Naive B cell (primary cell): ENCODE data around the gene LHFPL4. TPM values are rescaled to one million over a fixed set of nuclear protein-coding genes. Genes with fewer than 3 reads are reported as not detected.
"Not testable (repeated sequence)": the region's sequence is repeated elsewhere in the genome, so short reads cannot be mapped to it uniquely, and the experiment has no call there.

Source experiments
- ATAC-seq, 2 donors: fragments of 150-1000 bp; cut with Tn5 transposase; 2 replicates each; pipeline ENCODE4 v1.10.0; 2021; ENCODE audit warnings: low read depth in 2 of 2, mild to moderate bottlenecking in 2 of 2, moderate library complexity in 2 of 2
- DNase-seq: peaks from one replicate; pipeline ENCODE4 v3.0.0; 2022
- H3K27ac Mint-ChIP-seq, 6 donors: one replicate each; pipeline ENCODE4 v1.8.0; 2020 to 2022; ENCODE audit warnings: mild to moderate bottlenecking in 6 of 6, mixed read lengths in 6 of 6, moderate library complexity in 5 of 6, inconsistent platforms in 2 of 6
- H3K27me3 Mint-ChIP-seq, 3 donors: one replicate each; pipeline ENCODE4 v1.8.0; 2021 to 2022; ENCODE audit warnings: mixed read lengths in 3 of 3, mild to moderate bottlenecking in 1 of 3
- H3K36me3 Mint-ChIP-seq, 2 donors: one replicate each; pipeline ENCODE4 v1.8.0; 2020 to 2022; ENCODE audit warnings: mixed read lengths in 2 of 2, inconsistent platforms in 1 of 2, mild to moderate bottlenecking in 1 of 2
- H3K4me1 Mint-ChIP-seq, 3 donors: one replicate each; pipeline ENCODE4 v1.8.0; 2020 to 2022; ENCODE audit warnings: mixed read lengths in 3 of 3, inconsistent platforms in 1 of 3, mild to moderate bottlenecking in 1 of 3, moderate library complexity in 1 of 3
- H3K4me3 Mint-ChIP-seq, 8 donors: one replicate each; pipeline ENCODE4 v1.8.0; 2020 to 2022; ENCODE audit warnings: mild to moderate bottlenecking in 8 of 8, mixed read lengths in 8 of 8, moderate library complexity in 8 of 8, inconsistent platforms in 2 of 8
- H3K9me3 Mint-ChIP-seq, 7 donors: one replicate each; pipeline ENCODE4 v1.8.0; 2020 to 2022; ENCODE audit warnings: mixed read lengths in 7 of 7, mild to moderate bottlenecking in 5 of 7, inconsistent platforms in 2 of 7, moderate library complexity in 1 of 7
- polyA plus RNA-seq, 6 donors: library from polyadenylated mRNA; unstranded; fragments of 300-500 nt; fragmentation: Illumina TruSeq; gene quantifications; one replicate each; pipeline ENCODE4 v1.2.3, GENCODE V29; 2021; ENCODE audit warnings: low read depth in 6 of 6

Gene LHFPL4
- polyA plus RNA-seq: under 1 TPM in 4 of 6 donors, not detected in 2; 0.06 to 0.30 (median 0.21) TPM

- Mint-ChIP-seq H3K27ac (peak within 1 kb of the TSS in 1 of 6 donors; percentile 38), H3K36me3 (peaks cover 5 to 18% of the 10 kb centered on the region in 2 donors), H3K4me3 (peak within 1 kb of the TSS in 3 of 8 donors; percentile 49 to 59 (median 51)), H3K4me1 (peaks cover 12 to 16% (median 16%) of the 10 kb centered on the region in 3 donors), H3K9me3 (peaks cover 0 to 9% (median 3%) of the 10 kb centered on the region in 7 donors), H3K27me3 (peaks cover 41 to 71% (median 66%) of the 10 kb centered on the region in 3 donors)
- DNase-seq: no peak
- no peak for ATAC-seq
Measured at GRCh38 chr3:9553021-9553947, at the start of gene LHFPL4. Gene LHFPL4, minus strand, starts transcription at chr3:9553822. Its CDS starts 1,143 bp downstream, at chr3:9552679.

GRCh38 chr3:9602620-9603019 is 49.0 kb upstream of the LHFPL4 start:
- peaks cover 0 to 14% (median 0%) of the 10 kb centered on the region in 3 donors for H3K4me1 Mint-ChIP-seq
- peaks cover 8 to 15% of the 10 kb centered on the region in 2 donors for H3K36me3 Mint-ChIP-seq
- H3K4me3 Mint-ChIP-seq: no peak overlapping the region
- ATAC-seq: no peak
- DNase-seq: no peak
- peaks cover 5 to 28% (median 18%) of the 10 kb centered on the region in 7 donors for H3K9me3 Mint-ChIP-seq
- H3K27ac Mint-ChIP-seq: no peak overlapping the region
- peaks cover 32 to 70% (median 43%) of the 10 kb centered on the region in 3 donors for H3K27me3 Mint-ChIP-seq

- Mint-ChIP-seq H3K4me1 (peaks cover 0 to 14% (median 0%) of the 10 kb centered on the region in 3 donors), H3K4me3 (peak overlapping the region in 5 of 8 donors; percentile 5 to 73 (median 44)), H3K9me3 (peaks cover 2 to 26% (median 15%) of the 10 kb centered on the region in 7 donors), H3K27me3 (peaks cover 32 to 70% (median 43%) of the 10 kb centered on the region in 3 donors), H3K36me3 (peaks cover 4 to 12% of the 10 kb centered on the region in 2 donors)
- DNase-seq, H3K27ac Mint-ChIP-seq, ATAC-seq: not testable (repeated sequence)
Measured at GRCh38 chr3:9601006-9601581, 47.5 kb upstream of the LHFPL4 start.

GRCh38 chr3:9600597-9600996 is 47.0 kb upstream of the LHFPL4 start:
- DNase-seq (no peak), ATAC-seq (peak; percentile 53 to 68)
- peak overlapping the region in 6 of 8 donors; percentile 15 to 70 (median 44) for H3K4me3 Mint-ChIP-seq
- no peak overlapping the region for H3K27ac Mint-ChIP-seq
- peaks cover 0 to 10% of the 10 kb centered on the region in 2 donors for H3K36me3 Mint-ChIP-seq
- peaks cover 0 to 14% (median 0%) of the 10 kb centered on the region in 3 donors for H3K4me1 Mint-ChIP-seq
- peaks cover 34 to 70% (median 43%) of the 10 kb centered on the region in 3 donors for H3K27me3 Mint-ChIP-seq
- H3K9me3 Mint-ChIP-seq: peaks cover 0 to 22% (median 12%) of the 10 kb centered on the region in 7 donors

GRCh38 chr3:9598783-9599387 is 45.3 kb upstream of the LHFPL4 start:
- H3K27ac Mint-ChIP-seq: no peak overlapping the region
- H3K36me3 Mint-ChIP-seq: peaks cover 0 to 3% of the 10 kb centered on the region in 2 donors
- peaks cover 0 to 14% (median 0%) of the 10 kb centered on the region in 3 donors for H3K4me1 Mint-ChIP-seq
- no peak for ATAC-seq
- peaks cover 0 to 15% (median 3%) of the 10 kb centered on the region in 7 donors for H3K9me3 Mint-ChIP-seq
- no peak for DNase-seq
- H3K27me3 Mint-ChIP-seq: peaks cover 31 to 65% (median 36%) of the 10 kb centered on the region in 3 donors
- H3K4me3 Mint-ChIP-seq: no peak overlapping the region

- ATAC-seq (no peak), DNase-seq (no peak)
- Mint-ChIP-seq H3K36me3 (no peaks in the 10 kb centered on the region), H3K27me3 (peaks cover 20 to 42% (median 26%) of the 10 kb centered on the region in 3 donors), H3K4me1 (peaks cover 0 to 9% (median 0%) of the 10 kb centered on the region in 3 donors), H3K9me3 (peaks cover 0 to 15% (median 0%) of the 10 kb centered on the region in 7 donors), H3K4me3 (no peak overlapping the region), H3K27ac (no peak overlapping the region)
Measured at GRCh38 chr3:9595877-9596276, 42.3 kb upstream of the LHFPL4 start.

- not testable (repeated sequence) for H3K4me1 Mint-ChIP-seq, DNase-seq, H3K36me3 Mint-ChIP-seq, H3K4me3 Mint-ChIP-seq, H3K27ac Mint-ChIP-seq, ATAC-seq, H3K9me3 Mint-ChIP-seq
- peaks cover 0 to 12% (median 9%) of the 10 kb centered on the region in 3 donors for H3K27me3 Mint-ChIP-seq
Measured at GRCh38 chr3:9591781-9592180, 38.2 kb upstream of the LHFPL4 start.

GRCh38 chr3:9590282-9590791 is 36.7 kb upstream of the LHFPL4 start:
- no peak for DNase-seq
- Mint-ChIP-seq H3K36me3 (no peaks in the 10 kb centered on the region), H3K4me3 (no peak overlapping the region), H3K27me3 (peaks cover 0 to 8% (median 5%) of the 10 kb centered on the region in 3 donors), H3K27ac (no peak overlapping the region), H3K9me3 (peaks cover 0 to 2% (median 0%) of the 10 kb centered on the region in 7 donors), H3K4me1 (no peaks in the 10 kb centered on the region)
- ATAC-seq: no peak

- H3K27ac Mint-ChIP-seq: peak overlapping the region in 1 of 6 donors; percentile 28
- H3K36me3 Mint-ChIP-seq: no peaks in the 10 kb centered on the region
- DNase-seq: no peak
Measured at GRCh38 chr3:9583792-9584191, 30.2 kb upstream of the LHFPL4 start.

GRCh38 chr3:9583371-9583770 is 29.7 kb upstream of the LHFPL4 start:
- Mint-ChIP-seq H3K27ac (no peak overlapping the region), H3K4me1 (no peaks in the 10 kb centered on the region), H3K4me3 (peak overlapping the region in 1 of 8 donors; percentile 48), H3K36me3 (no peaks in the 10 kb centered on the region), H3K27me3 (peaks cover 0 to 9% (median 3%) of the 10 kb centered on the region in 3 donors), H3K9me3 (peaks cover 0 to 8% (median 4%) of the 10 kb centered on the region in 7 donors)
- no peak for DNase-seq
- ATAC-seq: no peak

More at GRCh38 chr3:9583792-9584191, 30.2 kb upstream of the LHFPL4 start:
- Mint-ChIP-seq H3K4me3 (peak overlapping the region in 1 of 8 donors; percentile 48), H3K4me1 (no peaks in the 10 kb centered on the region), H3K9me3 (peaks cover 0 to 8% (median 4%) of the 10 kb centered on the region in 7 donors), H3K27me3 (peaks cover 0 to 9% (median 3%) of the 10 kb centered on the region in 3 donors)
- ATAC-seq: no peak

- DNase-seq (no peak), ATAC-seq (no peak)
- H3K36me3 Mint-ChIP-seq: no peaks in the 10 kb centered on the region
- H3K27ac Mint-ChIP-seq: no peak overlapping the region
- peak overlapping the region in 1 of 8 donors; percentile 8 for H3K4me3 Mint-ChIP-seq
- H3K9me3 Mint-ChIP-seq: peaks cover 0 to 8% (median 4%) of the 10 kb centered on the region in 7 donors
- H3K4me1 Mint-ChIP-seq: no peaks in the 10 kb centered on the region
- H3K27me3 Mint-ChIP-seq: peaks cover 0 to 9% (median 3%) of the 10 kb centered on the region in 3 donors
Measured at GRCh38 chr3:9582332-9582731, 28.7 kb upstream of the LHFPL4 start.

- Mint-ChIP-seq H3K27me3 (peaks cover 0 to 9% (median 3%) of the 10 kb centered on the region in 3 donors), H3K4me1 (no peaks in the 10 kb centered on the region), H3K27ac (no peak overlapping the region), H3K9me3 (peaks cover 0 to 8% (median 4%) of the 10 kb centered on the region in 7 donors), H3K36me3 (no peaks in the 10 kb centered on the region), H3K4me3 (no peak overlapping the region)
- ATAC-seq (no peak), DNase-seq (no peak)
Measured at GRCh38 chr3:9581742-9582141, 28.1 kb upstream of the LHFPL4 start.
